ENCODE measurements around the gene SH3BP4. TPM values are rescaled to one million over a fixed set of nuclear protein-coding genes. Genes with fewer than 3 reads are reported as not detected.

The SH3BP4 gene
- polyA plus RNA-seq, 1 donor (not counting 4 experiments of a cell fraction or from before 2014, with no cell fraction given) = 50.4 TPM

- H2AFZ ChIP-seq (ENCODE audit: control insufficient read depth, low read length) = no peak overlapping the region
- H3K9ac ChIP-seq (ENCODE audit: control insufficient read depth, extremely low read depth, insufficient read depth, low read length) = no peak overlapping the region
- H3K36me3 ChIP-seq (ENCODE audit: control insufficient read depth in 2 of 2, extremely low read depth in 1 of 2, insufficient read depth in 2 of 2, low read length in 2 of 2) = peaks cover 10 to 19% of the 10 kb centered on the region in 2 experiments
- peaks cover 5% of the 10 kb centered on the region for H4K20me1 ChIP-seq (ENCODE audit: control insufficient read depth, extremely low read depth, insufficient read depth, low read length)
- TF ChIP-seq EZH2 (IDR thresholded peaks at IDR 0.05; ENCODE audit: low read length) (no peak), CTCF (optimal IDR thresholded peaks at IDR 0.05 in 1 of 3, IDR thresholded peaks at IDR 0.05 in 1 of 3, conservative IDR thresholded peaks at IDR 0.05 in 1 of 3; ENCODE audit: extremely low read depth in 1 of 3, insufficient read depth in 2 of 3, low read length in 3 of 3) (no peak)
- H3K79me2 ChIP-seq (ENCODE audit: control insufficient read depth, insufficient read depth, low read length) = peaks cover 88% of the 10 kb centered on the region
- dilution Hi-C loops (cut with MboI; ENCODE audit: extremely low pct_ligation_motif_present, low sequenced_read_pairs) = no loop called here
- no peaks in the 10 kb centered on the region for H3K27me3 ChIP-seq (ENCODE audit: control insufficient read depth, extremely low read depth, insufficient read depth, low read length)
- H3K9me1 ChIP-seq (ENCODE audit: control insufficient read depth, extremely low read depth, insufficient read depth, low read length) = peaks cover 7% of the 10 kb centered on the region
- H3K4me3 ChIP-seq (ENCODE audit: control insufficient read depth in 2 of 3, extremely low read depth in 1 of 3, insufficient read depth in 2 of 3, low read depth in 1 of 3, low read length in 3 of 3) = no peak overlapping the region
- H3K27ac ChIP-seq (ENCODE audit: control insufficient read depth, insufficient read depth, low read length) = no peak overlapping the region
- peaks cover 7% of the 10 kb centered on the region for H3K9me3 ChIP-seq (ENCODE audit: control insufficient read depth, low read depth, low read length)
- DNase-seq (ENCODE audit: low read depth, low spot score) = no peak
- no peak overlapping the region for H3K4me2 ChIP-seq (ENCODE audit: control insufficient read depth, extremely low read depth, insufficient read depth, low read depth, low read length)
- peaks cover 33% of the 10 kb centered on the region for H3K4me1 ChIP-seq (ENCODE audit: control insufficient read depth, extremely low read depth, insufficient read depth, low read length)
- FAIRE-seq = no peak
Observed at GRCh38 chr2:235011607-235011928, 59.8 kb downstream of the SH3BP4 start.

GRCh38 chr2:235011929-235012631 lies 60.3 kb downstream of the SH3BP4 start:
- dilution Hi-C loops (cut with MboI; ENCODE audit: extremely low pct_ligation_motif_present, low sequenced_read_pairs) = no loop called here
- no peak overlapping the region for H3K27ac ChIP-seq (ENCODE audit: control insufficient read depth, insufficient read depth, low read length)
- H3K9ac ChIP-seq (ENCODE audit: control insufficient read depth, extremely low read depth, insufficient read depth, low read length) = no peak overlapping the region

More at GRCh38 chr2:235011929-235012631, 60.3 kb downstream of the SH3BP4 start:
- peaks cover 28% of the 10 kb centered on the region for H3K4me1 ChIP-seq (ENCODE audit: control insufficient read depth, extremely low read depth, insufficient read depth, low read length)
- H3K4me3 ChIP-seq (ENCODE audit: control insufficient read depth in 2 of 3, extremely low read depth in 1 of 3, insufficient read depth in 2 of 3, low read depth in 1 of 3, low read length in 3 of 3) = no peak overlapping the region
- TF ChIP-seq CTCF (optimal IDR thresholded peaks at IDR 0.05 in 1 of 3, IDR thresholded peaks at IDR 0.05 in 1 of 3, conservative IDR thresholded peaks at IDR 0.05 in 1 of 3; ENCODE audit: extremely low read depth in 1 of 3, insufficient read depth in 2 of 3, low read length in 3 of 3) (no peak), EZH2 (IDR thresholded peaks at IDR 0.05; ENCODE audit: low read length) (no peak)
- H4K20me1 ChIP-seq (ENCODE audit: control insufficient read depth, extremely low read depth, insufficient read depth, low read length) = peaks cover 5% of the 10 kb centered on the region
- H3K79me2 ChIP-seq (ENCODE audit: control insufficient read depth, insufficient read depth, low read length) = peaks cover 87% of the 10 kb centered on the region
- FAIRE-seq = no peak
- H3K9me3 ChIP-seq (ENCODE audit: control insufficient read depth, low read depth, low read length) = peaks cover 7% of the 10 kb centered on the region
- no peaks in the 10 kb centered on the region for H3K27me3 ChIP-seq (ENCODE audit: control insufficient read depth, extremely low read depth, insufficient read depth, low read length)
- no peak overlapping the region for H2AFZ ChIP-seq (ENCODE audit: control insufficient read depth, low read length)
- no peak overlapping the region for H3K4me2 ChIP-seq (ENCODE audit: control insufficient read depth, extremely low read depth, insufficient read depth, low read depth, low read length)
- peaks cover 7% of the 10 kb centered on the region for H3K9me1 ChIP-seq (ENCODE audit: control insufficient read depth, extremely low read depth, insufficient read depth, low read length)
- H3K36me3 ChIP-seq (ENCODE audit: control insufficient read depth in 2 of 2, extremely low read depth in 1 of 2, insufficient read depth in 2 of 2, low read length in 2 of 2) = peaks cover 9 to 19% of the 10 kb centered on the region in 2 experiments
- DNase-seq (ENCODE audit: low read depth, low spot score) = no peak
